Spleen (tissue), 11 donors: ENCODE results near the gene THUMPD1. TPM values are rescaled to one million over a fixed set of nuclear protein-coding genes. Genes with fewer than 3 reads are reported as not detected.
"Not testable (repeated sequence)": the region's sequence is repeated elsewhere in the genome, so short reads cannot be mapped to it uniquely, and the experiment has no call there.

Experiments used
- DNase-seq: peaks from one replicate; pipeline ENCODE4 v3.0.0-alpha.2; 2020
- H3K27ac ChIP-seq, 8 donors: fragments of 200-600 bp; sonication (generic) in 7 of 8; 1 replicate in 4 of 8; 2 replicates in 4 of 8; pipeline versions ENCODE4 v1.5.0 to v1.8.0; 2016 to 2021; ENCODE audit warnings: inconsistent platforms in 4 of 8, mild to moderate bottlenecking in 4 of 8, moderate library complexity in 1 of 8
- H3K27me3 ChIP-seq, 7 donors: fragments of 200-600 bp; sonication (generic) in 6 of 7; replicated peaks in 1 of 7; 1 replicate in 4 of 7; 2 replicates in 3 of 7; pipeline versions ENCODE4 v1.5.0 to v1.8.0; 2016 to 2021; ENCODE audit warnings: inconsistent platforms in 3 of 7, mild to moderate bottlenecking in 1 of 7
- H3K36me3 ChIP-seq, 6 donors: fragments of 200-600 bp; sonication (generic) in 5 of 6; 1 replicate in 4 of 6; 2 replicates in 2 of 6; pipeline versions ENCODE4 v1.5.0 to v1.8.0; 2016 to 2021; ENCODE audit warnings: inconsistent platforms in 2 of 6
- H3K4me1 ChIP-seq, 6 donors: fragments of 200-600 bp; sonication (generic) in 5 of 6; 1 replicate in 3 of 6; 2 replicates in 3 of 6; pipeline versions ENCODE4 v1.5.0 to v1.8.0; 2016 to 2021; ENCODE audit warnings: inconsistent platforms in 3 of 6
- H3K4me3 ChIP-seq, 8 donors: fragments of 200-600 bp; sonication (generic) in 7 of 8; 1 replicate in 4 of 8; 2 replicates in 4 of 8; pipeline versions ENCODE4 v1.5.0 to v1.8.0; 2016 to 2021; ENCODE audit warnings: inconsistent platforms in 4 of 8, mild to moderate bottlenecking in 4 of 8, moderate library complexity in 2 of 8
- H3K9me3 ChIP-seq, 8 donors: fragments of 200-600 bp; sonication (generic) in 7 of 8; 1 replicate in 4 of 8; 2 replicates in 4 of 8; pipeline versions ENCODE4 v1.5.0 to v1.8.0; 2016 to 2021; ENCODE audit warnings: inconsistent platforms in 4 of 8
- CTCF ChIP-seq, 11 experiments: fragments of 200-600 bp in 7 of 11; fragments of 450-650 bp in 4 of 11; sonication (generic) in 4 of 11; IDR thresholded peaks in 8 of 11; conservative IDR thresholded peaks in 3 of 11; 1 replicate in 7 of 11; 2 replicates in 4 of 11; pipeline versions ENCODE4 v1.4.0 to v1.8.0; 2016 to 2021; ENCODE audit warnings: antibody characterized with exemption in 11 of 11, inconsistent platforms in 4 of 11, mild to moderate bottlenecking in 1 of 11
- POLR2A ChIP-seq, 3 donors: fragments of 450-650 bp; IDR thresholded peaks; one replicate each; pipeline ENCODE4 v1.5.1; 2017; ENCODE audit warnings: antibody characterized with exemption in 3 of 3, mild to moderate bottlenecking in 1 of 3
- POLR2AphosphoS5 ChIP-seq, 3 donors: sonication (generic); formaldehyde crosslinking; IDR thresholded peaks; one replicate each; pipeline ENCODE4 v1.5.1; 2017; ENCODE audit warnings: antibody characterized with exemption in 3 of 3
- WGBS, 5 donors: extraction: QIAGEN DNeasy Blood & Tissue Kit in 3 of 5; methylation state at CpG; one replicate each; pipeline versions ENCODE4 v1.1.5 to v1.1.7; 2013 to 2018; 5-methylcytosine and 5-hydroxymethylcytosine counted together
- intact Hi-C: fragments of 100-400 bp; cut with DNase I; formaldehyde crosslinking; loops from one replicate; pipeline ENCODE4 v1.15.0; 2023; ENCODE audit warnings: low total_unique reads
- polyA plus RNA-seq, 3 donors: library from polyadenylated mRNA; stranded (reverse); fragments of 200-250 nt; gene quantifications; one replicate each; pipeline ENCODE4 v1.2.1, GENCODE V29; 2013
- total RNA-seq, 7 donors: library from RNA; depleted of rRNA in 3 of 7; stranded (reverse); fragments of >200 nt in 3 of 7; fragmentation: NEBNext Ultra II Directional in 4 of 7; extraction: Animal tissue kit (Norgen Biotek cat#: 25700) in 4 of 7; gene quantifications; one replicate each; pipeline versions ENCODE4 v1.1.0 to v1.2.1, GENCODE V29; 2016 to 2021
- donor health status: healthy with polysubstance abuse.
- donor health status: DM: no; HTN: no; CAD: no; lungs with moderate emphysema.
- donor health status: DM: no; HTN: no; CAD: no.
- donor health status: Bipolar disorder and iron deficiency.
- donor health status: healthy.
- donor health status: DM: no; HTN: no; CAD: no.
- donor health status: DM: yes; HTN: yes; CAD: no.

Gene THUMPD1
- total and polyA plus RNA-seq, 10 donors: 17.1 to 63.1 (median 37.0) TPM

GRCh38 chr16:20761175-20761574, 19.6 kb upstream of the THUMPD1 start:
- 67 to 96% (median 91%) methylated on average over 1 of the region's 1 CpG for WGBS, 5 donors

GRCh38 chr16:20760346-20760745, 18.7 kb upstream of the THUMPD1 start:
- Histone ChIP-seq H3K9me3 (peaks cover 0 to 14% (median 0%) of the 10 kb centered on the region in 8 donors), H3K4me1 (peaks cover 0 to 23% (median 13%) of the 10 kb centered on the region in 6 donors), H3K27ac (no peak overlapping the region), H3K36me3 (no peaks in the 10 kb centered on the region), H3K4me3 (no peak overlapping the region), H3K27me3 (no peaks in the 10 kb centered on the region)
- intact Hi-C loops: no loop called here
- whole genome bisulfite sequencing, 5 donors: 49 to 71% (median 68%) methylated on average over 2 of the region's 2 CpGs
- TF ChIP-seq POLR2AphosphoS5 (IDR thresholded peaks at IDR 0.05) (no peak), CTCF (IDR thresholded peaks at IDR 0.05 in 8 of 11, conservative IDR thresholded peaks at IDR 0.05 in 3 of 11) (no peak), POLR2A (IDR thresholded peaks at IDR 0.05) (no peak)
- DNase-seq: no peak

More at GRCh38 chr16:20761175-20761574, 19.6 kb upstream of the THUMPD1 start:
- Histone ChIP-seq H3K4me3 (no peak overlapping the region), H3K9me3 (peaks cover 0 to 14% (median 0%) of the 10 kb centered on the region in 8 donors), H3K27me3 (no peaks in the 10 kb centered on the region), H3K4me1 (peaks cover 0 to 23% (median 13%) of the 10 kb centered on the region in 6 donors), H3K36me3 (no peaks in the 10 kb centered on the region), H3K27ac (no peak overlapping the region)
- no peak for TF ChIP-seq POLR2AphosphoS5 (IDR thresholded peaks at IDR 0.05)
- no peak for TF ChIP-seq CTCF (IDR thresholded peaks at IDR 0.05 in 8 of 11, conservative IDR thresholded peaks at IDR 0.05 in 3 of 11)
- no peak for TF ChIP-seq POLR2A (IDR thresholded peaks at IDR 0.05)
- intact Hi-C loops: no loop called here
- DNase-seq: no peak

GRCh38 chr16:20755799-20756198, 14.2 kb upstream of the THUMPD1 start:
- intact Hi-C loops, H3K27ac ChIP-seq, DNase-seq, H3K4me3 ChIP-seq, H3K36me3 ChIP-seq, H3K27me3 ChIP-seq, H3K4me1 ChIP-seq: not testable (repeated sequence)
- 95 to 100% (median 97%) methylated on average over 2 to 3 of the region's 5 CpGs for WGBS, 5 donors
- peaks cover 0 to 18% (median 0%) of the 10 kb centered on the region in 8 donors for H3K9me3 ChIP-seq

GRCh38 chr16:20755238-20755637, 13.6 kb upstream of the THUMPD1 start:
- 87 to 98% (median 91%) methylated on average over 1 of the region's 1 CpG for WGBS, 5 donors
- DNase-seq: no peak

More at GRCh38 chr16:20755238-20755637, 13.6 kb upstream of the THUMPD1 start:
- H3K4me1 ChIP-seq: no peaks in the 10 kb centered on the region
- H3K9me3 ChIP-seq: peaks cover 0 to 13% (median 0%) of the 10 kb centered on the region in 8 donors
- H3K4me3 ChIP-seq: no peak overlapping the region
- TF ChIP-seq POLR2AphosphoS5 (IDR thresholded peaks at IDR 0.05): no peak
- no peak for TF ChIP-seq POLR2A (IDR thresholded peaks at IDR 0.05)
- no peak for TF ChIP-seq CTCF (IDR thresholded peaks at IDR 0.05 in 8 of 11, conservative IDR thresholded peaks at IDR 0.05 in 3 of 11)
- no peaks in the 10 kb centered on the region for H3K36me3 ChIP-seq
- intact Hi-C loops: no loop called here
- no peak overlapping the region for H3K27ac ChIP-seq
- no peaks in the 10 kb centered on the region for H3K27me3 ChIP-seq
